HepG2 (cell line): Measurements from ENCODE around the gene MSMO1. TPM values are rescaled to one million over a fixed set of nuclear protein-coding genes. Genes with fewer than 3 reads are reported as not detected.

ENCODE experiments used
- CCAR2 ChIP-seq: fragments of 200-400 bp; formaldehyde crosslinking; optimal IDR thresholded peaks from 2 replicates; pipeline ENCODE3; 2018; ENCODE audit warnings: low read depth, mild to moderate bottlenecking, low read length, moderate library complexity
- GABPA ChIP-seq, 2 experiments: IDR thresholded peaks; 2 replicates each; pipeline ENCODE4 v1.6.1; 2011 to 2016; ENCODE audit warnings: low read depth in 2 of 2, low read length in 1 of 2, missing biosample characterization in 1 of 2, missing genetic modification characterization in 1 of 2
- MLLT10 ChIP-seq: sonication (generic); formaldehyde crosslinking; IDR thresholded peaks from 2 replicates; pipeline ENCODE4 v1.4.0; 2020; ENCODE audit warnings: missing genetic modification reagents
- NR3C1 ChIP-seq: sonication (generic); formaldehyde crosslinking; IDR thresholded peaks from 2 replicates; pipeline ENCODE4 v1.4.0; 2020; ENCODE audit warnings: missing genetic modification reagents
- RXRA ChIP-seq: sonication (generic); formaldehyde crosslinking; IDR thresholded peaks from 2 replicates; pipeline ENCODE4 v1.5.1; 2020; ENCODE audit warnings: missing genetic modification reagents
- SMARCC2 ChIP-seq: fragments of 450-650 bp; IDR thresholded peaks from 2 replicates; pipeline ENCODE4 v1.6.1; 2017; ENCODE audit warnings: antibody characterized with exemption, mild to moderate bottlenecking
- SOX13 ChIP-seq, 3 experiments: fragments of 450-650 bp in 1 of 3; sonication (generic) in 1 of 3; formaldehyde crosslinking in 1 of 3; IDR thresholded peaks in 2 of 3; conservative IDR thresholded peaks in 1 of 3; 2 replicates each; pipeline versions ENCODE4 v1.5.0 to v1.6.1; 2016 to 2020; ENCODE audit warnings: antibody characterized with exemption in 1 of 3, mild to moderate bottlenecking in 1 of 3, missing compliant biosample characterization in 1 of 3, missing genetic modification reagents in 1 of 3, moderate library complexity in 1 of 3
- TCF12 ChIP-seq, 2 experiments: fragments of 450-650 bp in 1 of 2; sonication (generic) in 1 of 2; formaldehyde crosslinking in 1 of 2; IDR thresholded peaks; 2 replicates each; pipeline versions ENCODE4 v1.6.1 to v1.8.0; 2017 to 2022; ENCODE audit warnings: antibody characterized with exemption in 1 of 2, mild to moderate bottlenecking in 1 of 2, missing genetic modification reagents in 1 of 2, moderate library complexity in 1 of 2
- ZBTB3 ChIP-seq: sonication (generic); formaldehyde crosslinking; IDR thresholded peaks from 2 replicates; pipeline ENCODE4 v1.4.0; 2020; ENCODE audit warnings: low read depth, mild to moderate bottlenecking, moderate library complexity, missing genetic modification reagents, borderline replicate concordance
- ZFP36L2 ChIP-seq: sonication (generic); formaldehyde crosslinking; IDR thresholded peaks from 2 replicates; pipeline ENCODE4 v1.4.0; 2020; ENCODE audit warnings: missing genetic modification reagents
- ZFP82 ChIP-seq: sonication (generic); formaldehyde crosslinking; IDR thresholded peaks from 2 replicates; pipeline ENCODE4 v1.5.1; 2020; ENCODE audit warnings: mild to moderate bottlenecking, missing genetic modification reagents, borderline replicate concordance
- ZMAT3 ChIP-seq: sonication (generic); formaldehyde crosslinking; conservative IDR thresholded peaks from 2 replicates; pipeline ENCODE4 v1.7.0; 2021; ENCODE audit warnings: missing genetic modification reagents
- ZMYM3 ChIP-seq: sonication (generic); formaldehyde crosslinking; IDR thresholded peaks from 2 replicates; pipeline ENCODE4 v1.5.1; 2020; ENCODE audit warnings: mild to moderate bottlenecking, missing genetic modification reagents
- ZNF619 ChIP-seq: sonication (generic); formaldehyde crosslinking; IDR thresholded peaks from 2 replicates; pipeline ENCODE4 v1.4.0; 2020; ENCODE audit warnings: mild to moderate bottlenecking, missing genetic modification reagents
- polyA plus RNA-seq, 8 experiments: library from polyadenylated mRNA; depleted of rRNA in 3 of 8; stranded (reverse) in 7 of 8; unstranded in 1 of 8; fragments of >200 nt; fragmentation: Illumina TruSeq in 4 of 8; extraction: Trizol in 4 of 8; gene quantifications; 2 replicates each; pipeline versions ENCODE4 v1.2.1 to v1.2.3, GENCODE V29; 2011 to 2016; ENCODE audit warnings: low read depth in 4 of 8, missing spikeins in 1 of 8, mixed read lengths in 1 of 8; ENCODE audit not compliant: insufficient read depth in 1 of 8
- total RNA-seq, 5 experiments: library from RNA; depleted of rRNA; stranded (reverse); fragments of >200 nt; fragmentation: Illumina TruSeq; extraction: Trizol; gene quantifications; 2 replicates each; pipeline ENCODE4 v1.2.3, GENCODE V29; 2016; ENCODE audit warnings: low read depth in 1 of 5
- TF ChIP-seq, protein P1 (sequence below): sonication (generic); formaldehyde crosslinking; IDR thresholded peaks from 2 replicates; pipeline ENCODE4 v1.8.0; 2022; ENCODE audit warnings: mild to moderate bottlenecking, missing genetic modification reagents; ENCODE audit not compliant: insufficient replicate concordance
- TF ChIP-seq, protein P2 (sequence below): sonication (generic); formaldehyde crosslinking; IDR thresholded peaks from 2 replicates; pipeline ENCODE4 v1.5.0; 2020; ENCODE audit warnings: missing genetic modification reagents
- TF ChIP-seq, protein P3 (sequence below): IDR thresholded peaks from 2 replicates; pipeline ENCODE4 v1.6.1; 2016; ENCODE audit warnings: low read depth, missing genetic modification reagents, missing compliant biosample characterization
- TF ChIP-seq, protein P4 (sequence below): sonication (generic); formaldehyde crosslinking; IDR thresholded peaks from 2 replicates; pipeline ENCODE4 v1.8.0; 2022; ENCODE audit warnings: mild to moderate bottlenecking, missing genetic modification reagents

The MSMO1 gene
- total and polyA plus RNA-seq, 2 of the 13 experiments (the other 11 are each of a cell fraction or from before 2014, with no cell fraction given) = 98.1 to 216 TPM

DNA sequence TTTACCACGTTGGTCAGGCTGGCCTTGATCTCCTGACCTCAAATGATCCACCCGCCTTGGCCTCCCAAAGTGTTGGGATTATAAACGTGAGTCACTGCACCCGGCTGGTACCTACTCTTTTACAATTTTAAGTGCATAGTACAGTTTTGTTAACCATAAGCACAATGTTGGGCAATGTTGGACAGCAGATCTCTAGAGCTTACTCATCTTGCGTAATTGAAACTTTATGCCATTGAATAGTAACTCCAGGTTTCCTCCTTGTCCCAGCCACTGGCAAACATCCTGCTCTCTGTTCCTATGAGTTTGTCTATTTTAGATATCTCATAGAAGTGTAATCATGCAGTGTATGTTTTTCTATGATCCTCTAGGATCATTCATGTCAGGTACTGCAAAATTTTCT lies 42.1 kb downstream of the MSMO1 start (continued):
- no peak for TF ChIP-seq GABPA (IDR thresholded peaks at IDR 0.05; ENCODE audit: low read depth, low read length)
- TF ChIP-seq GABPA (CRISPR knock-in tag; IDR thresholded peaks at IDR 0.05; ENCODE audit: low read depth) = peak; percentile 26; the same call in 1 of the 2 replicates
- TF ChIP-seq TCF12 (IDR thresholded peaks at IDR 0.05) = no peak
- TF ChIP-seq TCF12 (CRISPR knock-in tag; IDR thresholded peaks at IDR 0.05) = peak; percentile 95
- no peak for TF ChIP-seq ZFP36L2 (CRISPR knock-in tag)
- TF ChIP-seq, protein P1, sequence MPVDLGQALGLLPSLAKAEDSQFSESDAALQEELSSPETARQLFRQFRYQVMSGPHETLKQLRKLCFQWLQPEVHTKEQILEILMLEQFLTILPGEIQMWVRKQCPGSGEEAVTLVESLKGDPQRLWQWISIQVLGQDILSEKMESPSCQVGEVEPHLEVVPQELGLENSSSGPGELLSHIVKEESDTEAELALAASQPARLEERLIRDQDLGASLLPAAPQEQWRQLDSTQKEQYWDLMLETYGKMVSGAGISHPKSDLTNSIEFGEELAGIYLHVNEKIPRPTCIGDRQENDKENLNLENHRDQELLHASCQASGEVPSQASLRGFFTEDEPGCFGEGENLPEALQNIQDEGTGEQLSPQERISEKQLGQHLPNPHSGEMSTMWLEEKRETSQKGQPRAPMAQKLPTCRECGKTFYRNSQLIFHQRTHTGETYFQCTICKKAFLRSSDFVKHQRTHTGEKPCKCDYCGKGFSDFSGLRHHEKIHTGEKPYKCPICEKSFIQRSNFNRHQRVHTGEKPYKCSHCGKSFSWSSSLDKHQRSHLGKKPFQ (CRISPR knock-in tag) = no peak
- TF ChIP-seq NR3C1 (CRISPR knock-in tag) = no peak
- TF ChIP-seq SMARCC2 = no peak
- TF ChIP-seq, protein P2, sequence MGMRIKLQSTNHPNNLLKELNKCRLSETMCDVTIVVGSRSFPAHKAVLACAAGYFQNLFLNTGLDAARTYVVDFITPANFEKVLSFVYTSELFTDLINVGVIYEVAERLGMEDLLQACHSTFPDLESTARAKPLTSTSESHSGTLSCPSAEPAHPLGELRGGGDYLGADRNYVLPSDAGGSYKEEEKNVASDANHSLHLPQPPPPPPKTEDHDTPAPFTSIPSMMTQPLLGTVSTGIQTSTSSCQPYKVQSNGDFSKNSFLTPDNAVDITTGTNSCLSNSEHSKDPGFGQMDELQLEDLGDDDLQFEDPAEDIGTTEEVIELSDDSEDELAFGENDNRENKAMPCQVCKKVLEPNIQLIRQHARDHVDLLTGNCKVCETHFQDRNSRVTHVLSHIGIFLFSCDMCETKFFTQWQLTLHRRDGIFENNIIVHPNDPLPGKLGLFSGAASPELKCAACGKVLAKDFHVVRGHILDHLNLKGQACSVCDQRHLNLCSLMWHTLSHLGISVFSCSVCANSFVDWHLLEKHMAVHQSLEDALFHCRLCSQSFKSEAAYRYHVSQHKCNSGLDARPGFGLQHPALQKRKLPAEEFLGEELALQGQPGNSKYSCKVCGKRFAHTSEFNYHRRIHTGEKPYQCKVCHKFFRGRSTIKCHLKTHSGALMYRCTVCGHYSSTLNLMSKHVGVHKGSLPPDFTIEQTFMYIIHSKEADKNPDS (CRISPR knock-in tag) = peak; percentile 92
- TF ChIP-seq ZFP82 (CRISPR knock-in tag) = no peak
- TF ChIP-seq ZNF619 (CRISPR knock-in tag) = no peak
- peak; percentile 47; the same call in 1 of the 2 replicates for TF ChIP-seq ZBTB3 (CRISPR knock-in tag)
- TF ChIP-seq ZMYM3 (CRISPR knock-in tag) = peak; percentile 91
- TF ChIP-seq, protein P3, sequence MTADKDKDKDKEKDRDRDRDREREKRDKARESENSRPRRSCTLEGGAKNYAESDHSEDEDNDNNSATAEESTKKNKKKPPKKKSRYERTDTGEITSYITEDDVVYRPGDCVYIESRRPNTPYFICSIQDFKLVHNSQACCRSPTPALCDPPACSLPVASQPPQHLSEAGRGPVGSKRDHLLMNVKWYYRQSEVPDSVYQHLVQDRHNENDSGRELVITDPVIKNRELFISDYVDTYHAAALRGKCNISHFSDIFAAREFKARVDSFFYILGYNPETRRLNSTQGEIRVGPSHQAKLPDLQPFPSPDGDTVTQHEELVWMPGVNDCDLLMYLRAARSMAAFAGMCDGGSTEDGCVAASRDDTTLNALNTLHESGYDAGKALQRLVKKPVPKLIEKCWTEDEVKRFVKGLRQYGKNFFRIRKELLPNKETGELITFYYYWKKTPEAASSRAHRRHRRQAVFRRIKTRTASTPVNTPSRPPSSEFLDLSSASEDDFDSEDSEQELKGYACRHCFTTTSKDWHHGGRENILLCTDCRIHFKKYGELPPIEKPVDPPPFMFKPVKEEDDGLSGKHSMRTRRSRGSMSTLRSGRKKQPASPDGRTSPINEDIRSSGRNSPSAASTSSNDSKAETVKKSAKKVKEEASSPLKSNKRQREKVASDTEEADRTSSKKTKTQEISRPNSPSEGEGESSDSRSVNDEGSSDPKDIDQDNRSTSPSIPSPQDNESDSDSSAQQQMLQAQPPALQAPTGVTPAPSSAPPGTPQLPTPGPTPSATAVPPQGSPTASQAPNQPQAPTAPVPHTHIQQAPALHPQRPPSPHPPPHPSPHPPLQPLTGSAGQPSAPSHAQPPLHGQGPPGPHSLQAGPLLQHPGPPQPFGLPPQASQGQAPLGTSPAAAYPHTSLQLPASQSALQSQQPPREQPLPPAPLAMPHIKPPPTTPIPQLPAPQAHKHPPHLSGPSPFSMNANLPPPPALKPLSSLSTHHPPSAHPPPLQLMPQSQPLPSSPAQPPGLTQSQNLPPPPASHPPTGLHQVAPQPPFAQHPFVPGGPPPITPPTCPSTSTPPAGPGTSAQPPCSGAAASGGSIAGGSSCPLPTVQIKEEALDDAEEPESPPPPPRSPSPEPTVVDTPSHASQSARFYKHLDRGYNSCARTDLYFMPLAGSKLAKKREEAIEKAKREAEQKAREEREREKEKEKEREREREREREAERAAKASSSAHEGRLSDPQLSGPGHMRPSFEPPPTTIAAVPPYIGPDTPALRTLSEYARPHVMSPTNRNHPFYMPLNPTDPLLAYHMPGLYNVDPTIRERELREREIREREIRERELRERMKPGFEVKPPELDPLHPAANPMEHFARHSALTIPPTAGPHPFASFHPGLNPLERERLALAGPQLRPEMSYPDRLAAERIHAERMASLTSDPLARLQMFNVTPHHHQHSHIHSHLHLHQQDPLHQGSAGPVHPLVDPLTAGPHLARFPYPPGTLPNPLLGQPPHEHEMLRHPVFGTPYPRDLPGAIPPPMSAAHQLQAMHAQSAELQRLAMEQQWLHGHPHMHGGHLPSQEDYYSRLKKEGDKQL (CRISPR knock-in tag) = peak; percentile 41; the same call in 1 of the 2 replicates
- TF ChIP-seq RXRA (CRISPR knock-in tag) = peak; percentile 69; the same call in 1 of the 2 replicates
- no peak for TF ChIP-seq CCAR2
- no peak for TF ChIP-seq MLLT10
- TF ChIP-seq ZMAT3 (CRISPR knock-in tag) = peak; percentile 47; the same call in 1 of the 2 replicates
- TF ChIP-seq, protein P4, sequence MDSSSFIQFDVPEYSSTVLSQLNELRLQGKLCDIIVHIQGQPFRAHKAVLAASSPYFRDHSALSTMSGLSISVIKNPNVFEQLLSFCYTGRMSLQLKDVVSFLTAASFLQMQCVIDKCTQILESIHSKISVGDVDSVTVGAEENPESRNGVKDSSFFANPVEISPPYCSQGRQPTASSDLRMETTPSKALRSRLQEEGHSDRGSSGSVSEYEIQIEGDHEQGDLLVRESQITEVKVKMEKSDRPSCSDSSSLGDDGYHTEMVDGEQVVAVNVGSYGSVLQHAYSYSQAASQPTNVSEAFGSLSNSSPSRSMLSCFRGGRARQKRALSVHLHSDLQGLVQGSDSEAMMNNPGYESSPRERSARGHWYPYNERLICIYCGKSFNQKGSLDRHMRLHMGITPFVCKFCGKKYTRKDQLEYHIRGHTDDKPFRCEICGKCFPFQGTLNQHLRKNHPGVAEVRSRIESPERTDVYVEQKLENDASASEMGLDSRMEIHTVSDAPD = peak; percentile 72; the same call in 1 of the 2 replicates
- peak; percentile 75; the same call in 1 of the 2 replicates for TF ChIP-seq SOX13 (IDR thresholded peaks at IDR 0.05)
- peak in 1 of 2 experiments; percentile 94; a peak in 2 of 4 replicates for TF ChIP-seq SOX13 (CRISPR knock-in tag; conservative IDR thresholded peaks at IDR 0.05 in 1 of 2, IDR thresholded peaks at IDR 0.05 in 1 of 2)
